T1000 (cell line): Measurements from ENCODE around the gene OR11H7.
"Not testable (repeated sequence)": the region's sequence is repeated elsewhere in the genome, so short reads cannot be mapped to it uniquely, and the experiment has no call there.

Source experiments
- DNase-seq: peaks from one replicate; lab custom pipeline; 2025; ENCODE audit warnings: mixed read lengths; lab: John Stamatoyannopoulos, UW

OR11H7 gene

DNA sequence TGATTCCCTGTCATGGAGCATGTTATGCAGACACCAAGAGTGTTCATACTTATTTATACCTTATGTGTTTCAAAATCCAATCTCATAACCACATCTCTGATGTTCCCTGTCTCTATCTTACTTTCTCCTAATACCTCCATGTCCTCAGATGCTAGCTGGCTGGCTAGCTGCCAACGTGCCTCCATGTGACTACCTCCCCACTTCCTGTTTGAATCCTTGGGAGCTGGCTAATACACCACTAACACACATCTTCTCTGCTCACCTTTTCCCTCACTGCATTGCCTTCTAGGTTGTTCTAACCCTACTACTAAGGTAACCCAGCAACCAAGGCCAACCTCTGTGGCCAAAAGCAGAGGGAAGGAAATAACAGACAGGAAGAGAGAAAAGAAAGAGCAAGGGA, 49.6 kb downstream of the OR11H7 start:
- DNase-seq: no peak

- DNase-seq: not testable (repeated sequence)
Observed at GRCh38 chr14:20280265-20280664, 51.5 kb downstream of the OR11H7 start.
